ENCODE data around the gene CYP2D6.

The CYP2D6 gene

DNA sequence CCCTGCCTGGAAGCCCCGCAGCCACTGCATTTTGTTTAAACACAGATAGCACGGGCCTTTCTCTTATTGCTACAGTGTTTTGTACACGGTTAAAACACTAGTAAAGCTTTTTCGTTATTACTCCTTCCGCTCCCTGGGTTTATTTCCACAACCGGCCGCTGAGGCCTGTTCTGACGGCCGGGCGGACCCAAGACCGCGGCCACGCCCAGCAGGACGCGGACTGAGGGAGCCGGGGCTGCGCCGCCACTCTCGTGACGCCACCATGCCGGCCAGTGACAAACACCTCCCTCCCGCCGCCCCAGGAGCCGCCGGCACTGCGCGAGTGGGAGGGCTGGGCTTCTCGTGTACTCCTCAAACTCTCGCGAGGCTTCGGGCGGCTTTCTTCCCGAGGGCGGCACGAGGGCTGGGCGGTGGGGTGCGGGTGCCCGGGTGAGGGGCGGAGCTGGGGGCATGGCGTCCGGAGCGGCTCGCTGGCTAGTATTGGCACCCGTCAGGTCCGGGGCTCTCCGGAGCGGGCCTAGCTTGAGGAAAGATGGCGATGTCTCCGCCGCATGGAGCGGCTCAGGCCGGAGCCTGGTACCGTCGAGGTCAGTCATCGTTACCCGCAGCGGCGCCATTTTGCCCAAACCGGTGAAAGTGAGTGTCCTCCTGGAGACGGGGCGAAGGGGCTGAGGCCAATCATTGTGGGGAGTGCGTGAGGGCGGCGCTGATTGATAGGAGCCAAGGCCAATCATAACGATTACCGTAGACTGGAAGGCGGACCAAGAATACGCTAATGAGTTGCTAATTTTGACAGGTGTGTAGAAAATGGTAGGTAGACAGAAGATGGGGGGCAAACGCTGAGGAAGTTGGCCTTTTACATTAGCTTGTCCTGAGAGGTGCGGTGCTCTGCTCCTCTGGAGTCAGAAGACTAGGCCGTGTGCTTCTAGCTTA, 51.0 kb downstream of the CYP2D6 start, which contains the start of gene SMDT1:
Gene SMDT1, plus strand, starts transcription at position 382 of the 933 bp plus-strand sequence. Its CDS starts 69 bp downstream, at position 451.
- peak; percentile 96 for FAIRE-seq

DNA sequence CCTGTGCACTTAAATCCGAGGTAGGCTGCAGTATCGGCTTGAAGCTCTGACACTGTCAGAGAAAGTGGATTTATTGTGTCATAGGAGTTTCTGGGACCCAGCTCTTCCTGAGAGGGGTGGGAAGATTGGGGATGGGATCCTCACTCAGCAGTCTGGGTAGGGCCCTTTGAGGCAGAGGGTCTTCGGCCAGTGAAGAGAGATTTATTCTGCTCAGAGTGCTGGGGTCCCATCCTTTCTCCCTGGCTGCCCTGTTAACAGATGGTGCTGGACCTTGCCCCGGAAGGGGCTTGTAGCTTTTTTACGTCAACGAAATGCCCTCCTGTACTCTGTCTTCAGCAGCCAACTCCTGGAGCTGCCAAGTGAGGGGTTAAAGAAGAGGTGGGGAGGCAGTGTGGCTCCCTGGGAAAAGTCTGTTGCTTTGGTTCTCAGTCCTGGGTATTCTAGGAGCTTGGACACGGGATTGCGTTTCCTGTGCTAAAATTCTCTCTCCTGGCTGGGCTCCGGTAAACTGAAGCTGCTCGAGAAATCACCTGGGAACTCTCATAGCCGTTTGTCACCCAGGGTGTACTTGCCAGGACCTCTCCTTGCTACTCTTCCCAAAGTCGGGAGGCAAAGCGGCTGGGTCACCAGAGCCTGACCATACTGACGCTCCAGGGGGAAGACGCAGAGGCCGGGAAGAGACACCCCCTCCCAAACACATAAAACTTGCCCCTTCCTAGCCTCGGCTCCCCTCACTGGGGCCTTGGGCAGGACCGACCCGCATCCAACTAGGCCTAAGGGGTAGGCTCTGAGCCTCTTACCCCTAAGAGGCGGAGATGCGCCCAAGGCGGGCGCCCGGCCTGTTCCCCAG, 51.9 kb downstream of the CYP2D6 start:
- FAIRE-seq = no peak

DNA sequence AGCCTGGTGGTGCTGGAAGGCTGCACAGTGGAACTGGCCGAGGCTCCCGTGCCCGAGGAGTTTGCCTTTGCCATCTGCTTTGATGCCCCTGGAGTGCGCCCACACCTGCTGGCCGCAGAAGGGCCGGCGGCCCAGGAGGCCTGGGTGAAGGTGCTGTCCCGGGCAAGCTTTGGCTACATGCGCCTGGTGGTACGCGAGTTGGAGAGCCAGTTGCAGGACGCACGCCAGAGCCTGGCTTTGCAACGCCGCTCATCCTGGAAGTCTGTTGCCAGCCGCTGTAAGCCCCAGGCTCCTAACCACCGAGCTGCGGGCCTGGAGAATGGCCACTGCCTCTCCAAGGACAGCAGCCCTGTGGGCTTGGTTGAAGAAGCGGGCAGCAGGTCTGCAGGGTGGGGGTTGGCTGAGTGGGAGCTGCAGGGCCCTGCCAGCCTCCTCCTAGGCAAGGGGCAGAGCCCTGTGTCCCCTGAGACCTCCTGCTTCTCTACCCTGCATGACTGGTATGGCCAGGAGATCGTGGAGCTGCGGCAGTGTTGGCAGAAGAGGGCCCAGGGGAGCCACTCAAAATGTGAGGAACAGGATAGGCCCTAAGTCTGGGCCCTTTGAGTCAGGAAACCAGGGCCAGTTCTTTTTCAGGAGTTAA, 53.0 kb downstream of the CYP2D6 start:
- no peak for FAIRE-seq

DNA sequence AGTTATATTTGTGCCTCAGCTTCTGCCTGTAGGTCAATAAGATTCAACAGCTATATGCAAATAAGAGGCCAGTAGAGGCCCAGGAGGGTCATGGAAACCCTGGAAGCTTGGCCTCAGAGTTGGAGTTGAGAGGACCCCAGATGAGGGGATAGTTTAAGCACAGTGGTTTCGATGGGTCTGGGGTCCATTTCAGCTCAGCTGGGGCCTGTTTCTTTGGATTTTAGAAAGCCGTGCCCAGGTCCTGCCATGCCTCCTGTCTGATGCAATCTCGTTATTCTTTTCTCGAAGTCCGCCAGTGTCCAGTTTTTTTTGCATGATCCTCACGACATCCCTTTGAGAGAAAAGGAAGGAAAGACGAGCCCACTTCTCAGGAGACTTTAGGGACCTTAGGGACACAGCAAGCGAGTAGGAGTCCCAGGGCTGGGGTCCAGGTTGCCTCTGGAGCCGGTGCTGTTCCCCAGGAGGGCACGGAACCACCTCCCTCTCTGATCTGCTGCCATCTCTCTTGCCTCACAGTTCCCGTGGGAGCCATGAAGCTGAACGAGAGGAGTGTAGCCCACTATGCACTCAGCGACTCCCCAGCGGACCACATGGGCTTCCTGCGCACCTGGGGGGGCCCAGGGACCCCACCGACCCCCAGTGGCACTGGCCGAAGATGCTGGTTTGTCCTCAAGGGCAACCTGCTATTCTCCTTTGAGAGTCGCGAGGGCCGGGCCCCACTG, 53.7 kb downstream of the CYP2D6 start:
- FAIRE-seq = no peak

Data from G401.6 (cell line).